Measurements from ENCODE around the gene MRPS5.

MRPS5 gene

GRCh38 chr2:95041824-95042442, 79.7 kb downstream of the MRPS5 start:
- Histone ChIP-seq H3K79me2 (ENCODE audit: insufficient read depth, low read length) (no peaks in the 10 kb centered on the region), H3K27me3 (ENCODE audit: insufficient read depth, low read length) (no peaks in the 10 kb centered on the region), H3K9me2 (ENCODE audit: low read depth, low read length) (no peaks in the 10 kb centered on the region), H3K9ac (ENCODE audit: low read length) (no peak overlapping the region), H3K27ac (ENCODE audit: low read depth, low read length, poor library complexity, severe bottlenecking) (no peak overlapping the region), H3K4me1 (ENCODE audit: insufficient read depth, low read length, severe bottlenecking) (no peaks in the 10 kb centered on the region), H3K36me3 (ENCODE audit: insufficient read depth, low read length) (no peaks in the 10 kb centered on the region), H2AFZ (ENCODE audit: low read length) (no peak overlapping the region), H3K4me2 (ENCODE audit: low read length) (no peak overlapping the region), H4K20me1 (ENCODE audit: insufficient read depth, low read length) (no peaks in the 10 kb centered on the region), H3K4me3 (ENCODE audit: low read depth, low read length, poor library complexity, severe bottlenecking) (no peak overlapping the region), H3F3A (ENCODE audit: insufficient read depth, low read length) (no peaks in the 10 kb centered on the region), H3K9me3 (ENCODE audit: low read length) (no peaks in the 10 kb centered on the region)
- no peak for TF ChIP-seq EZH2 (IDR thresholded peaks at IDR 0.05; ENCODE audit: borderline replicate concordance, low read length)

DNA sequence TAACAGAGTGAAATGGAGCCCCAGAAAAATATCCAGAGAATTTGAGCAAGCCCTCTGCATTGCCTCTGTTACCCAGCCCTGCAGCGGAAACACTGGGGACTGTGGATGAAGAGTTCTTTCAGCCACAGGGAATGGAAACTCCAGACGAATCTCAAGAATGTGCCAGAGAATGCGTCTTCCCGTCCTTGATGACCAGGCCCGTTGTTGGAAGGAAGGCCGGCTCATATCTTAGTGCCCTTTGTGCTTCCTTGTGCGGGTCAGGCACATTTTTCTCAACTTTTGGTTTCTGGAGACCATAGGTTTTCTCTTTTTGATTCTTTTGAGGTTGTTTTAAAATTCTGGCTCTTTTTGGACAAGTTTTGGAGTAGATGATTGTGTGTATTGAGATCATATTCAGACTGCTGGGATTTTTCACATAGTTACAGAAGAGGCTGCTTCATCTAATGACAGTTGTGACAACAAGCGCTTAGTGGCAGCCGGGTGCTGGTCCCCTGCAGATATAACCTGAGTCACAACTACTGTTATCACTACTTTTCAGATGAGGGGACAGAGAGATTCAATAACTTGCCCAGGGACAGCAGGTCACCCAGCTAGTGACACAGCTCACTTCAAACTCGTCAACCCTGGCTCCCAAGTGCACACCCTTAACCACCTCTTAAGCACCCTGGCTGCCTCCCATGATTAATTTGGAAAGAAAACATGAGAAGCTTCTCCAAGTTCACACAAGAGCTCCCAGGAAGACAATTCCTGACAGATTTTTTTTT, 80.4 kb downstream of the MRPS5 start:
- H3K9me3 ChIP-seq (ENCODE audit: low read length): no peaks in the 10 kb centered on the region
- no peaks in the 10 kb centered on the region for H3K27me3 ChIP-seq (ENCODE audit: insufficient read depth, low read length)
- H3K27ac ChIP-seq (ENCODE audit: low read depth, low read length, poor library complexity, severe bottlenecking): no peak overlapping the region
- H4K20me1 ChIP-seq (ENCODE audit: insufficient read depth, low read length): no peaks in the 10 kb centered on the region
- H3K4me1 ChIP-seq (ENCODE audit: insufficient read depth, low read length, severe bottlenecking): no peaks in the 10 kb centered on the region
- H3K4me2 ChIP-seq (ENCODE audit: low read length): no peak overlapping the region
- H2AFZ ChIP-seq (ENCODE audit: low read length): no peak overlapping the region
- H3K36me3 ChIP-seq (ENCODE audit: insufficient read depth, low read length): no peaks in the 10 kb centered on the region
- H3K9me2 ChIP-seq (ENCODE audit: low read depth, low read length): no peaks in the 10 kb centered on the region
- H3F3A ChIP-seq (ENCODE audit: insufficient read depth, low read length): no peaks in the 10 kb centered on the region
- H3K79me2 ChIP-seq (ENCODE audit: insufficient read depth, low read length): no peaks in the 10 kb centered on the region
- H3K9ac ChIP-seq (ENCODE audit: low read length): no peak overlapping the region
- no peak overlapping the region for H3K4me3 ChIP-seq (ENCODE audit: low read depth, low read length, poor library complexity, severe bottlenecking)
- no peak for TF ChIP-seq EZH2 (IDR thresholded peaks at IDR 0.05; ENCODE audit: borderline replicate concordance, low read length)
- no peak for TF ChIP-seq CTCF (IDR thresholded peaks at IDR 0.05; ENCODE audit: low read length)

GRCh38 chr2:95040426-95040825, 81.2 kb downstream of the MRPS5 start:
- Histone ChIP-seq H3K36me3 (ENCODE audit: insufficient read depth, low read length) (no peaks in the 10 kb centered on the region), H3K27ac (ENCODE audit: low read depth, low read length, poor library complexity, severe bottlenecking) (no peak overlapping the region), H3K4me2 (ENCODE audit: low read length) (no peak overlapping the region), H2AFZ (ENCODE audit: low read length) (no peak overlapping the region), H3F3A (ENCODE audit: insufficient read depth, low read length) (no peaks in the 10 kb centered on the region), H3K9me2 (ENCODE audit: low read depth, low read length) (no peaks in the 10 kb centered on the region), H3K4me3 (ENCODE audit: low read depth, low read length, poor library complexity, severe bottlenecking) (no peak overlapping the region), H3K79me2 (ENCODE audit: insufficient read depth, low read length) (no peaks in the 10 kb centered on the region), H3K27me3 (ENCODE audit: insufficient read depth, low read length) (no peaks in the 10 kb centered on the region), H4K20me1 (ENCODE audit: insufficient read depth, low read length) (no peaks in the 10 kb centered on the region), H3K4me1 (ENCODE audit: insufficient read depth, low read length, severe bottlenecking) (no peaks in the 10 kb centered on the region), H3K9ac (ENCODE audit: low read length) (no peak overlapping the region), H3K9me3 (ENCODE audit: low read length) (no peaks in the 10 kb centered on the region)
- TF ChIP-seq EZH2 (IDR thresholded peaks at IDR 0.05; ENCODE audit: borderline replicate concordance, low read length) (no peak), CTCF (IDR thresholded peaks at IDR 0.05; ENCODE audit: low read length) (no peak)
